HG03354 (cell line): ENCODE measurements around the gene ATP6V1A.
"Not testable (repeated sequence)": the region's sequence is repeated elsewhere in the genome, so short reads cannot be mapped to it uniquely, and the experiment has no call there.

ENCODE experiments used
- ATAC-seq: cut with Tn5 transposase; IDR thresholded peaks from one replicate; pipeline ENCODE4 v1.9.1; 2021; ENCODE audit warnings: mild to moderate bottlenecking; ENCODE audit not compliant: unreplicated experiment, poor library complexity, severe bottlenecking

ATP6V1A gene

DNA sequence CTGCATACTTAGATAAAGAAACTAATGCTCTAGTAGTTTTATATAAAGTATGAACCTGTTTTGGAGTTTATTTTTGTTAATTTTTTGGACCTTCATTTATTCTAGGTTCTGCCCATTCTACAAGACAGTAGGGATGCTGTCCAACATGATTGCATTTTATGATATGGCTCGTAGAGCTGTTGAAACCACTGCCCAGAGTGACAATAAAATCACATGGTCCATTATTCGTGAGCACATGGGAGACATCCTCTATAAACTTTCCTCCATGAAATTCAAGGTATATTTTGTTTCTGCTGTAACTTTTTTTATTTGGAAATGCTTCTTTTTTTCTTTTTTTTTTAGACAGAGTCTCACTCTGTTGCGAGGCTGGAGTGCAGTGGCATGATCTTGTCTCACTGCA is 58.4 kb downstream of the ATP6V1A start:
- ATAC-seq = no peak

DNA sequence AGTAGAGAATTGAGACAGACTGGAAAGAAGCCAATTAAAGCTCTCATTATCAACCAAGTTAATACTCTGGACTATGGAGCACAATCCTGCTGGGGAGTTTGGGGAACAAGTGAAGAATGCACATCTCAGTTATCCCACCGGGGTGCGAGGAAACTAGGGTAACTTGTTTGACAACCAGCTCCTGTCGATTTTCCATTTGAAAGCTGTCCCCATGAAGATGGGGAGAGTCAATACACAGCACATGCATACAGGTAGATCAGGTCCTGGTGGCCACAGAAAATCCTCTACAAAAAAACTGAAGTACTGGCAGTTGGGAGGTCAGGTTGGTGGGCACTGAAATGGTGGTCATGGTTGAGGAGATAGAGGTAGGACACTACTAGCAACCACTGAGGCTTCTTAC is 66.0 kb downstream of the ATP6V1A start:
- ATAC-seq = no peak

DNA sequence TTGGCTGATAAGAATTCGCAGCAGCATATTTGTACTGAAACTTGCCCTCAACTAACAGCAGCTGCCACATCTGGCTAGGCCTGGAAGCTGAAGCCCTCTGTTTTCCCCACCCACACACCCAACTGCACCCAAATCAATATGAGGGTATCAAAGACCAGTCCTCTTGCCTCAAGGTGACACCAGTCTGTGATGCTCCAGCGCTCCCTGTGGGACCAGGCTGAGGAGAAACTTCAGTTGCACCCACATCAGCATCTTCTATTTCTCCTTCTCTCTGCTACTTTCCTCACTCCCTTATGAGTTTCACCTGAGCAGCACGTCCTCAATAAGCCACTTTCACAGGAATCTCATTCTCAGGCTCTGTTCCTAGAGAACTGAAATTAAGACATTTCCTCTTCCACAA is 73.0 kb downstream of the ATP6V1A start:
- ATAC-seq = no peak

DNA sequence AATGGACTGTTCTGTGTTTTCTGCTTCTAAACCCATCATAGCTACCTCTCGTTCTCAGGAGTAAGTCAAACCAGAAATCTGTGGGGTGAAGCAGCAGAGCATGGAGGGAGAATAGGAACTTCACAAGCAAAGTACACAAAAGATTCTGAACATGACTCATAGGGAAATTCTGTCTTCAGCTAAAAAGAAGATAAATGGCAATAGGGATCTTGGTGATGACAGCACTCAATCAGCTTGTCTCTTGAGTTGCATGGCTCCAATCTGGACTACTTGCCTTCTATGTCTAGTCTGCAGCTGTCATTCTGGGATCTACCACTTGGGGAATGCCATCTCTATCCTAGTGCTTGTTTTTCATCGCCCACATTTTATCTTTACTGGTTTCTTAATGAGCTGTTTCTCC is 78.3 kb downstream of the ATP6V1A start:
- peak; percentile 66 for ATAC-seq

DNA sequence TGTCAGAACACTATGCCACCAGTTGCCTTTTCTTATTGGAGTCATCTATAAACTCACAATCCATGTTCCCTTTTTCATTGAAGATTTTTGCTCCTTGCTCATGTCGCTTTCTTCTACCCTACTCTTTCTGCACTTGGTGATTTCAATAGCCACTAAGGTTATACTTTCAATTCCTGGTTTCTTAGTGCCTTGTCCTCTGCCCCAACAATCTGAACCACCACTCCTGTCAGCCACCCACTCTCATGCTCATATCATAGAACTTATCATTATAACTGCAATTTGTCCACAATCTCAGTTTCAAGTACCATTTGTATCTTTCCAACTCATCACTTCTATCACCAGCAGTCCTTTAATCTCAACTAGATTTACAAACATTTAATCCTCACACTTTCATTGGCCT is 81.8 kb downstream of the ATP6V1A start:
- no peak for ATAC-seq

DNA sequence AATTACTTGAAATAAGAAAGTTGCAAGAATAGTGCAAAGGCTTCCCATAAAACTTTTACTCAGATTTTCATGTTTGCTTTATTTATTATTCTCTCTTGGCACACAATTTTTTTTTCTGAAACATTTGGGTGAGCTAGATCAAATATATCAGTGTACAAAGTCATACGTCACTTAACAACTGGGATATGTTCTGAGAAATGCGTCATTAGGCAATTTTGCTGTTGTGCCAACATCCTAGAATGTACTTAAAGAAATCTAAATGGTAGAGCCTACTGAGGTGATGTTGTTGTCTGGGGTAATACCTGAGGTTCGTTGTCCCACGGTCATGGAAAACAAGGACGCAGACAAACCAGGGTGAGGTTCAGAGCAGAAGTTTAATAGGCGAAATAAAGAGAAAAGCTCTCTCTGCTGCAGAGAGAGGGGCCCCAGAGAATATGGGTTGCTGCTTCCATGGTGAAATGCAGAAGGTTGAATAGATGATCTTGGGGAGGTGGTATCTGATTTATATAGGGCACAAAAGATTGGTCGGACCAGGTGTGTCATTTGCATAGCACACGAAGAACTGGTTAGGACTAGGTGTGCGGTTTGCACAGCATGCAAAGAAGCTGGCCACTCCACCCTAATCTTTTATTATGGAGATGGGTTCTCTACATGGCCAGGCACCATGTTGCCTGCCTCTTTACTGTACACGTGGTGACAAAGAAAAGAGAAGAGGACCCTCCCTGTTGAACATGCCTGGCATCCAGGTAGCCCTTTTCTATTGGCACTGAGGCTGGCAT is 82.9 kb downstream of the ATP6V1A start:
- ATAC-seq = no peak

DNA sequence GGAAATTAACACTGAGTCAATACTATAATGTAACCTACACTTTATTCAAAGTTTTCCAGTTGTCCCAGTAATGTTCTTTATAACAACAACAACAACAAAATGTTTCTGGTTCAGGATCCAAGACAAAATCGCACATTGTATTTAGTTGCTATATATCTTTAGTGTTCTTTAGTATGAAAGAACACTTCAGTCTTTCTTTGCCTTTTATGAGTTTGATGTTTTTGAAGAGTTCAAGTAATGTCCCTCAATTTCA is 84.2 kb downstream of the ATP6V1A start:
- no peak for ATAC-seq

DNA sequence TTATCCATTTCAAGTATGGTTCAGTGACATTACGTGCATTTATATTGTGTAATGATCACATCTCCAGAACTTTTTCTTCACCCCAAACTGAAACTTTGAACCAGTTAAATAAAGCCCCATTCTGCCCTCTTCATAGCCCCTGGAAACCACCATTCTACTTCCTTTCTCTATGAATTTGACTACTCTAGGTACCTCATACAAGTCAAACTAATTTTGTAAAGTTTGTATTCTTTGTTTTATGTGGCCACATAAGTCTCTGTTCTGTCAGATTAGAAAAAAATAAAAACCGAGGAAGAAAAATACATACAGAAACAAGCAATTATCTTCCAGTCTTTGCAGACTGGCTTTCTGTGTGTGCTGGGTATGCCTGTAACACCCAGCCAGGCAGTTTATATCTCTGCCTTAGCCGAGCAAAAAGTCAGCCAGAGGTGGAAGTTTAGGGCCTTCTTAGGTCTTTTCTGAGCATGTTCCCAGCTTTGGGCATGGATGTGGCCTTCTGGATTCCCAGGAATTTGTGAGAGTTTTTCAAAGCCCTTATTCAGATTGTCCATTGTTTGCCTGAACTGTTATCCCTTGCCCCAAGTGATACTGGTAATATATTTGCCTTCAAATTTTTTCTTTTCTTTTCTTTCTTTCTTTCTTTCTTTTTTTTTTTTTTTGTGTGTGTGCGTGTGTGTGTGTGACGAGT is 85.8 kb downstream of the ATP6V1A start:
- ATAC-seq = peak; percentile 66

DNA sequence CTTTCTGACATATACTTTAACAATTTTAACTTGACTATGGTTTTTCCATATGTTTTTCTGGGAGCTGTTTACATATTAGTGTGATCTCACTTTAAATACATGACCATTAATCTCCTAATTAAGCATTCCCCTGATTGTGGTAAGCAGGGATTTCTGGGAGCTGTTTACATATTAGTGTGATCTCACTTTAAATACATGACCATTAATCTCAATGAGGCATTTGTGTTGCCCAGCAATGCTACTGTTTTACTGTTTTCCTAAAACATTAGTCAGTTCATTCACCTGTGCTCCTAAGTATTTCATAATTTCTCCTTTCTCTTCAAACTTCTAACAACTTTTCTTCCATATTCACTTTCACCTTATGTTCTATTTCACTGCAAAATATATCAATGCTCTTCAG is 88.1 kb downstream of the ATP6V1A start:
- no peak for ATAC-seq

DNA sequence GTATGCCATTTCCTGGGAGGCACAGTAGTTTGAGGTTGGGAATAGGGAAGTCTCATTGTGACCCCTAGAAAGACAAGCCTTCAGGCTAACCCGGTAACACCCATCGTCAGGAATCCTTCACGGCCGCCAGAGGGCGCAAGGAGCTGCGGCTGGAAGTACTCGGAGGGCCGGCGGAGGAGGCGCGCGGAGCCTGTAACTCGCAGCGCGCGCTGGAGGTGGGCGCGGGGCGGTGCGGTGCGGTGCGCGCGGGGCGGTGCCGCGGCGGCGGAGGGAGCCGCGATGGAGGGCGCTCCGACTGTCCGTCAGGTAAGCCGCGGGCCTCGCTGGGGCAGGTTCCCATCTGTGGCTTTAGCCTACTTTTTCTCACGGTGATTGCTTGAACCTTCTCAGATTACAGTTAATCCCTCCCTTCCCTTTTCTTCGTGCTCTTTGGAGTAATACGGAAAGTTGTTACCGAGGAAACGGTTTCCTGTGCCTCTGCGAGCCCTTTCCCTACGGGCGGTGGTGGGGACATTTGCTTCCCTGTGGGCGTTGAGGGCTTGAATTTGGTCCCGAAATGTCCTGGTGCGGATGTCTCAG is 91.9 kb downstream of the ATP6V1A start, which contains the start of gene GRAMD1C:
Gene GRAMD1C (plus strand): TSS at position 158 of the 579 bp plus-strand sequence. CDS start 122 bp downstream, at position 280.
- peak; percentile 97 for ATAC-seq

DNA sequence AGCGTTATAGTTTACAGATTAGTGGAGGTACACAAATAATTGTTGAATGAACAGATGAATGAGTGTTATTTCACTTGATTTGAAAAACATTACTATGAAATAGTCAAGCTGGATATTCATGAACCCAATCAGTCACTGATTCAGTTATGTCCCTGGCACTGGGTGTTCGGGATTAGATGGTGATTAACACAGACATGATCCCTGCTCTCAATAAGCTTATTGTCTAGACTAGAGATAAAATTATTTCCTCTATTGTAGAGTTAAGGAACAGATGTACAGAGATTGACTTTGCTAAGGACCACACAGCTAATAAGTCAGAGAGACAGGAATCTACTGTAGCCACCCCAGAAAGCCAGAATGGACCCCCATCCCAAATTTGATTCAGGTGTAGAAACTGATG is 92.7 kb downstream of the ATP6V1A start:
- no peak for ATAC-seq

DNA sequence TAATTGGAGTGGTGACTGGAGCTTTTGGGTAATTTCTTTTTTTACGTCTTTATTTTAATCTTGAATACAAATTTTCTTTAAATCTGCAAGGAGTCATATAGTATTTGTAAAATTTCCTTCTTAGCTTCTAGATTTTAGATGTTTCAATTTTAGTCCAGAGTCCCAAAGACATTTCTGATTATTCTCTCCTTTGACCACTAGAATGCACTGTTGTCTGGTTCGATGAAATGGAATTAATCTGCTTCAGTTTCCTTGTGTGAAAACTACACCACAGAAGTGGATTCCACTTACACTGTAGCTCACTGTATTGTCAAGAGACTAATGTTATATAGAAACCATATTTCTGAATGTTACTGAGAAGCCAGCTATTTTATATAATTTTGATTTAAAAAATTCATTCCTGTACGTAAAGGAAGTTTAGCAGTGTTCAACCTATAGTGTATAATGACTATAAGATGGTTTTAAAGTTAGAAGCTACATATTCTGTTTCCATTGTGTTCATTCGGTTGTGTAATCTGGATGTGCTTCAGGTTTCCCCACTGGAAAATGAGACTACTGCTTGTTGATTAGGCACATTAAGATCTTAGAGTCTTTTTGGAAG is 97.9 kb downstream of the ATP6V1A start:
- peak; percentile 55 for ATAC-seq

DNA sequence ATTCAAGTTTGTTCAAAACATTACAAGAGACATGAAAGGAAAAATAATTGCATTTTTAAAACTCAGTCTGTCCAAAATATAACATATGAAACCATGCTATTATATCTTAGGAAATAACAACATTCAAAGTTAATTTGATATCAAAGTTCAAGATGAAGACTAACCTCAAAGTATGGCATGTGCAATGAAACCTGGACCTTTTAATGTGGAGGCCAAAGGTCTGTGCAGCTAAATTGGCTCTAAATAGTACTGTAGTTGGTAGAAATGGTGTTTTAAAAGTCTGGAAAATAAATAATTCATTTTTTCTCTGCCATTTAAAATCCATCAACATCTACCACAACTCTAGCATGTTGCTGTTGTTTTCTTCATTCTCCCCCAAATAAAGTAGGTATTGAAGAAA is 100.4 kb downstream of the ATP6V1A start:
- ATAC-seq = no peak

DNA sequence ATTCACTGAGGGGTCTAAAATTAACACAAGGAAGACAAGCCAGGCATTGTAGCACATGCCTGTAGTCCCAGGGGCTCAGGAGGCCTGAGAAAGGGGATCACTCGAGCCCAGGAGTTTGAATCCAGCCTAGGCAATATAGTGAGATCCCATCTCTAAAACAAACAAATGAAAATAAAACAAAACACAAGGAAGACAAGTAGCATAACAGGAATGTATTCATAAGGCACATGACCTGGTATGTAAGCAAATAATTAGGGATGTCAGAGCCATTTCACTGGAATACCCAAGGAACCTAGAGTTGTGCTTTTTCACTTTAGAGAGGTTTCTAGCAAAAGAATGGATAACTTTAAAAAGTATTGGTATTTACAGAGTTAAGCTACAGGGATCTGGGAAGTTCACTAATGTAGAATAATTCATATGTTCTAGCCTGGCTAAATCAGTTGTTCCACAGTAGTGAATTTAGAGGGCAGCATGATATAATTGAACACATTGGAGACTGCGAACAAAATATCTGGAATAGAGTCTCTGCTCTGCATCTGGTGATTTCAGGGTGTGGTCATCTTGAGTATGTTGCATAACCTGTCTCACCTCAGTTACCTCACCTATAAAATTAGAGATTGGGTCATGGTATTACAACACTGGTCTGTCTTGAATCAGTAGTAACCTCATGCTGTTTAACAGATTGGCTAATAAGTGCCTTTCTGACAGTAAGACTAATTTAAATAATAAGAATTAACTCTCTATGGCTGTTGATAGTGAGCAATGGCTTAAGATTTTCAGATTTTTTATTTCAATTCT is 101.0 kb downstream of the ATP6V1A start:
- no peak for ATAC-seq

DNA sequence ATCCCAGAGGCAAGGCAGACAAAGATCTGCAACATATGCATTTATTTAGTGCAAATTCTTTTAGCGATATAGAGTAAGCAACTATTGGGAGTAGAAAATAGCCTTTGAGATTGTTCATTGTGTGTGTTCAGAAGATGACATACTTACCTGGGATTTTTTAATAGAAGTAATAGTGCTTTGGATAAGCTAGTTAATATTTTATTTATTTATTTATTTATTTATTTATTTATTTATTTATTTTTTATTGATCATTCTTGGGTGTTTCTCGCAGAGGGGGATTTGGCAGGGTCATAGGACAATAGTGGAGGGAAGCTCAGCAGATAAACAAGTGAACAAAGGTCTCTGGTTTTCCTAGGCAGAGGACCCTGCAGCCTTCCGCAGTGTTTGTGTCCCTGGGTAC is 102.2 kb downstream of the ATP6V1A start:
- ATAC-seq = not testable (repeated sequence)

DNA sequence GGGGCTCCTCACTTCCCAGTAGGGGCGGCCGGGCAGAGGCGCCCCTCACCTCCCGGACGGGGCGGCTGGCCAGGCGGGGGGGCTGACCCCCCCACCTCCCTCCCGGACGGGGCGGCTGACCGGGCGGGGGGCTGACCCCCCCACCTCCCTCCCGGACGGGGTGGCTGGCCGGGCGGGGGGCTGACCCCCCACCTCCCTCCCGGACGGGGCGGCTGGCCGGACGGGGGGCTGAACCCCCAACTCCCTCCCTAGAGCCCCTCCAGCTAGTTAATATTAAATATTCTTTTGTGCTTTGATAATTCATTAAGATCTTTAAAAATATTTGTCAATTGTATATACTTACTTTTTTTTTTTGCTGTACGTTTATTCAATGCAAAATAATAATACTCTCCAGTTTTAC is 103.0 kb downstream of the ATP6V1A start:
- not testable (repeated sequence) for ATAC-seq

DNA sequence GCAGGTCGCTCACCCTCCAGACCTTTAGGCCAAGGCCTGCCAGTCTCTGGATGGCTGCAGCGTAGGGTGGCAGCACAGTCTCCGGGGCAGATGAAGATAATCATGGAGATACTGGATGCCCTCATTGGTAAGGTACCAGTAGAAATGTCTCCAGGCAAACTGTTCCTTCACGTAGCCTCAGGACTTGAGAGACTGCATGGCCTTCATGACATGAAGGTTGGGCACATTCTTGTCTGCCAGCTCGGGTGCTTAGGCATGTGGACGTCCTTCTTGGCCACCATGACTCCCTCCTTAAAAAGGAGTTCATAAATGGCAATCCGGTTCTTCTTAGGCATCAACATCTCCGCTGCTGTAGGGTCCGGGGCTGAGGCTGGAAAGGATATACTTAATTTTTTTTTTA is 103.6 kb downstream of the ATP6V1A start:
- not testable (repeated sequence) for ATAC-seq

DNA sequence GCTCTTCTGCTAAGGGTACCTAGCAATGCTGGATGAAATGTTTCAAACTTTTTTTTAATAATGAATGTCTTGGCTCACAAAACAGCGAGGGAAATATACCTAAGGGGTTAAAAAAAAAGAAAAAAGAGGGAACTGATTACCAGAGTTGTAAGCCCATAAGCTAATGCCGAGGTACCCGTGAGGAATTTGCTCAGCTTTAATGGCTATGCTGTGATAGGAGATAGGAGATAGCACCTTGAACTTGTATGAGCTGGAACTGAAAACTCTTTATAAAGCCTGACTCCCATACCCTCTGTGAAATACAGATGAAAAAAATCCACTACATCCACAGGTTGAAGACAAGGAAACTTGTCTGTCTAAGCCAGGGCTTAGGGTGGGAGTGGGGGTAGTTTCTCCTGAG is 105.7 kb downstream of the ATP6V1A start:
- no peak for ATAC-seq
